HG02642 (cell line): ENCODE results near the gene WDR55.
"Not testable (repeated sequence)": the region's sequence is repeated elsewhere in the genome, so short reads cannot be mapped to it uniquely, and the experiment has no call there.

Source experiments
- ATAC-seq: cut with Tn5 transposase; IDR thresholded peaks from one replicate; pipeline ENCODE4 v1.9.1; 2021; ENCODE audit warnings: mild to moderate bottlenecking; ENCODE audit not compliant: unreplicated experiment, poor library complexity

WDR55 gene

DNA sequence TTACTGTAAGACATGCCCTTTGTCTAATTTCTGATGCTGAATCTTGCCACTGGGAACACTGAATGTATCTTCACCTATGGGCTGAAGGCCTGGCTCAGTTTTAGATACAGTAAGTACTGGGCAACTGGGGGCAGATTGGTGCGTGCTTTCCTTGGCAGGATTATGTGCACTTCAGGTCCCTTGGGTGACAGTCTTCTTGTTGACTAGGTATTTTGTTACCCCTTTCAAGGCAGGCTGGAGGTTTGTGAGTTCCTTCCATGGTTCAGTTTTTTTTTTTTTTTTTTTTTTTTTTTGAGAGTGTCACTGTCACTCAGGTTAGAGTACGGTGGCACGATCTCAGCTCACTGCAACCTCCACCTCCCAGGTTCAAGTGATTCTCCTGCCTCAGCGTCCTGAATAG lies 43.1 kb downstream of the WDR55 start:
- ATAC-seq: no peak

DNA sequence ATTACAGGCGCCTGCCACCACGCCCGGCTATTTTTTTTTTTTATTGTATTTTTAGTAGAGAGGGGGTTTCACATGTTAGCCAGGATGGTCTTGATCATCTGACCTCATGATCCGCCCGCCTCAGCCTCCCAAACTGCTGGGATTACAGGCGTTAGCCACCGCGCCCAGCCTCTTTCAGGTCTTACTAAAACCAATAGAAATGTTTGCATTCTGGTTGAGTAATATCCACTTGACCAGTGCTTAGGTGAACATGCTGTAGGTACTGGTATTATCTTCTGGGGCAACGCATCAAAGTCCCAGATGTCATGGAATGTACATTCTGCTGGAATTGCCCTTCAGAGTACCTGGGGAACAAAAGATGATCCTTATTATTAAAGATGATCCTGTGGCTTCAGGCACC lies 44.1 kb downstream of the WDR55 start:
- not testable (repeated sequence) for ATAC-seq

DNA sequence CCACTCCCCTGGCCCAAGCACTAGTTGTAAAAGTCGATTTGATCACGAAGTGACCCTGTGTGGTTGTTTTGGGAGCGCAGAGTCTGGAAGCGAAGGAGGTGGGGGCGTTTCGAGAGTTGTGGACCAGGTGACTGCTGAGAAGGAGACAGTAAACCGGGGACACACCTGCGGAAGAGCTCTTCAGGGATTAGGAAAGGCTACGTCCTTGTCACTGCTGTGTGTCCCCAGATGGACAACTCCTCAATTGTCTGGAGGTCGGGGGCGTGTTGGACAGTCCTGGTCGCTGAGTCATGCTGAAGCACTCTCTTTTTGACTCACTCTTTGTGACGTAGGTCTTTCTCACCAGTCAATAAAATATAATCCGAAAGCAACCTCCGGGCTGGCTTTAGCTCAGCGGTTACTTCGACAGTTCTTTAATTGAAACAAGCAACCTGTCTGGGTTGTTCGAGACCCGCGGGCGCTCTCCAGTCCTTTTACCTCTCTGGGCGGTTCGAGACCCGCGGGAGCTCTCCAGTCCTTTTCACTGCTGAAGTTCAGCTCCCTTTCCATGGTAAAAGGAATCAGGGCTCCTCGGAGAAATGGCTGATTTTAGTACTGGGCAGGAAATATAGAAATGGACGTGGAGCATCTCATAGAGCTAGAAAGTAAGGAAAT lies 46.3 kb downstream of the WDR55 start:
- peak; percentile 88 for ATAC-seq

DNA sequence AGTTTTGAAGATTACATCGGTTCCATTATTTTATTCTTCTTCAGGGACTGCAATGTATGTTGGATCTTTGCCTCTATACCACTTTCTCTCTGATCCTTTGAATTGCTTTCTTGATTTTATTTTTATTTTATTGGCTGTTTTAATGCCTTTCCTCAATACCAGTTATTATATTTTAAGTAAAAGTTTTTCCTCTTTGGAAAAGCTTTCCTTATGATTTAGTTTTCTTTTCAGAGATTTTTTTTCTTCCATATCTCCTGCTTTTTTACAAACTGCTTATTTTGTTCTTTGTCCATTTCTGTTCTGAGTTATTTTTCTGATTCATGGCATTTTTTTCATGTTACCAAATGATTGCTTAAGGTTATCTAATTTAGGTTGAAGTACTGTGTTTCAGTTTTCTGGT lies 47.1 kb downstream of the WDR55 start:
- no peak for ATAC-seq

DNA sequence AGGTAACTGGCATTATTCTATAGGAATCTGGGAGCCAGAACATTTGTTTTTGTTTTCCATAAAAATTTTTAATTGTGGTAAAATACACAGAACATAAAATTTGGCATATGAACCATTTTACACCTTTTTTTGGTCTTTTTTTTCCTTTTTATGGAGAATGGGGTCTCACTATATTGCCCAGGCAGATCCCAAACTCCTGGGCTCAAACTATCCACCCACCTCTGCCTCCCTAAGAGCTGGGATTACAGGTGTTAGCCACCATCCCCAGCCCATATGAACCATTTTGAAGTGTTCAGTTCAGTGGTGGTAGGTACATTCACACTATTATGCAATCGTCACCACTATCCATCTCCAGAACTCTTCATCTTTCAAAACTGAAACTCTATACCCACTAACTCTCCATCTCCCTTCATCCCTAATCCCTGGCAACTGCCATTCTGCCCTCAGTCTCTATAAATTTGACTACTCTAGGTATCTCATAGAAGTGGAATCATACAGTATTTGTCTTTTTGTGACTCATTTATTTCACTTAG lies 48.9 kb downstream of the WDR55 start:
- no peak for ATAC-seq

DNA sequence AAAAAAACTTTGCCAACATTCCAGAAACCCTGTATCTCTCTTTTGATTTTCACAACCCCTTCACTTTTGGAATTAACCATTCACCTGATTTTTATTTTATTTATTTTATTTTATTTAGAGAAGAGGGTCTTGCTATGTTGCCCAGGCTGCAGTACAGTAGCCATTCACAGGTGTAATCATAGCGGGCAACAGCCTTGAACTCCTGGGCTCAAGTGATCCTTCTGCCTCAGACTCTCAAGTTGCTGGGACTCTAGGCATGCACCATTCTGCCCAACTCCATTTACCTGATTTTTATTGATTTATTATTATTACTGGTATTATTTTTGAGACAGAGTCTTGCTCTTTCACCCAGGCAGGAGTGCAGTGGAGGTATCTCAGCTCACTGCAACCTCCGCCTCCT lies 51.5 kb downstream of the WDR55 start:
- ATAC-seq: not testable (repeated sequence)

DNA sequence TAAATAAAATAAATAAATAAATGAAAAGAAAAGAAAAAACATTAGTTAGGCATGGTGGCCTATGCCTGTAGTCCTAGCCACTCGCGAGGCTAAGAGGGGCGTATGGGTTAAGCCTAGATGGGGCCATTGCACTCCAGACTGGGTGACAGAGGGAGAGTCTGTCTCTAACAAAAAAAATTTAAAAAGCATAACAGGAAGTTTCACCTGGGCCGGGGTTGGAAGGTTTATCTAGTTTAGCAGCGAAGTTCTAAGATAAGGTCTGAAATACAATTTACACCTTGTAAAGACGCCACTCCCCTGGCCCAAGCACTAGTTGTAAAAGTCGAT lies 53.5 kb downstream of the WDR55 start:
- ATAC-seq: no peak

DNA sequence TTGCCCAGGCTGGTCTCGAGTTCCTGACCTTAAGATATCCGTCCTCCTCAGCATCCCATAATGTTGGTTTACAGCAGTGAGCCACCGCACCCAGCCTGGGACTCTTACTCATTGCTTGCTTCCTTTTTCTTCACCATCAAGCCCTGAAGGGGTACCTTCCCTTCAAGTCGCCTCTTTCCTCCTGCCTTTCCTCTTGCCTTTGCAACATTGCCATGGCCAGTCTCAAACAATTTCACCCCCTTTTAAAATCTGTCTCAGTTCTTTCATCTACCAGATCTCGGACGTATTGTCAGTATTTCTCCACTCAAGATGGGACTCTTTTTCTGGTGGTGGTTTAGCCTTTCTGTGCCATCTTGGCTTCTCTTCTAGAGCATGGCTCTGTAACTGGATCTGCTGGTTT lies 56.0 kb downstream of the WDR55 start:
- not testable (repeated sequence) for ATAC-seq

DNA sequence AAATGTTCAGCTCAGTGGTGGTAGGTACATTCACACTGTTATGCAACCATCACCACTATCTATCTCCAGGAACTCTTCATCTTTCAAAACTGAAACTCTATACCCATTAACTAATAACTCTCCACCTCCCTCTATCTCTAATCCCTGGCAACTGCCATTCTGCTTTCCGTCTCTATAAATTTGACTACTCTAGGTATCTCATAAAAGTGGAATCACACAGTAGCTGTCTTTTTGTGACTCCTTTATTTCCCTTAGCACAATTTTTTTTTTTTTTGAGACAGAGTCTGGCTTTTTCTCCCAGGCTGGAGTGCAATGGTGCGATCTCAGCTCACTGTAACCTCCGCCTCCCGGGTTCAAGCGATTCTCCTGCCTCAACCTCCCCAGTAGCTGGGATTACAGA lies 56.7 kb downstream of the WDR55 start:
- ATAC-seq: not testable (repeated sequence)
